GM23338 (cell line): ENCODE results near the gene ZPR1. TPM values are rescaled to one million over a fixed set of nuclear protein-coding genes. Genes with fewer than 3 reads are reported as not detected.
A peak's percentile ranks its signal among the peaks of the same experiment; 100 is the strongest.

Experiments
- ATAC-seq: fragments of 200-7000 bp; cut with Tn5 transposase; 3 replicates; pipeline ENCODE4 v1.9.1; 2020
- DNase-seq: peaks from one replicate; pipeline ENCODE4 v3.0.0-alpha.2; 2015; ENCODE audit warnings: low spot score
- H2AFZ ChIP-seq: fragments of 200-600 bp; sonication (generic); 2 replicates; pipeline ENCODE4 v1.8.0; 2016; ENCODE audit warnings: antibody characterized with exemption, mild to moderate bottlenecking, moderate library complexity
- H3F3A ChIP-seq: fragments of 200-600 bp; sonication (generic); replicated peaks from 2 replicates; pipeline ENCODE4 v1.8.0; 2017; ENCODE audit warnings: antibody characterized with exemption, mixed run types, low read depth
- H3K27ac ChIP-seq: fragments of 200-600 bp; sonication (generic); 2 replicates; pipeline ENCODE4 v1.6.1; 2016; ENCODE audit warnings: low read depth
- H3K27me3 ChIP-seq: fragments of 200-600 bp; sonication (generic); 2 replicates; pipeline ENCODE4 v1.8.0; 2016; ENCODE audit warnings: mild to moderate bottlenecking, mixed run types, moderate library complexity; ENCODE audit not compliant: insufficient read depth
- H3K36me3 ChIP-seq: fragments of 200-600 bp; sonication (generic); 2 replicates; pipeline ENCODE4 v1.8.0; 2016; ENCODE audit warnings: mild to moderate bottlenecking; ENCODE audit not compliant: insufficient read depth
- H3K4me1 ChIP-seq: fragments of 200-600 bp; sonication (generic); 2 replicates; pipeline ENCODE4 v1.8.0; 2016; ENCODE audit warnings: mild to moderate bottlenecking, moderate library complexity; ENCODE audit not compliant: insufficient read depth
- H3K4me2 ChIP-seq: fragments of 200-600 bp; sonication (generic); 2 replicates; pipeline ENCODE4 v1.7.1; 2017; ENCODE audit warnings: mixed run types
- H3K4me3 ChIP-seq: fragments of 200-600 bp; sonication (generic); 2 replicates; pipeline ENCODE4 v1.6.1; 2016; ENCODE audit warnings: mixed run types
- H3K79me2 ChIP-seq: fragments of 200-600 bp; sonication (generic); replicated peaks from 2 replicates; pipeline ENCODE4 v1.8.0; 2017; ENCODE audit warnings: mild to moderate bottlenecking; ENCODE audit not compliant: insufficient read depth
- H3K9me2 ChIP-seq: fragments of 200-600 bp; sonication (generic); 2 replicates; pipeline ENCODE4 v1.8.0; 2017; ENCODE audit not compliant: insufficient read depth
- H4K20me1 ChIP-seq: fragments of 200-600 bp; sonication (generic); replicated peaks from 2 replicates; pipeline ENCODE4 v1.8.0; 2017; ENCODE audit warnings: mild to moderate bottlenecking; ENCODE audit not compliant: insufficient read depth
- H3K27ac Mint-ChIP-seq: 2 replicates; pipeline ENCODE4 v1.8.0; 2020; ENCODE audit warnings: inconsistent platforms, mild to moderate bottlenecking, moderate library complexity, mixed read lengths
- H3K27me3 Mint-ChIP-seq: 3 replicates; pipeline ENCODE4 v1.8.0; 2022; ENCODE audit warnings: low read depth, mild to moderate bottlenecking, moderate library complexity, mixed read lengths, inconsistent platforms; ENCODE audit not compliant: insufficient read depth, poor library complexity
- H3K36me3 Mint-ChIP-seq: 3 replicates; pipeline ENCODE4 v1.8.0; 2021; ENCODE audit warnings: low read depth, mild to moderate bottlenecking, inconsistent platforms, moderate library complexity, mixed read lengths
- H3K4me1 Mint-ChIP-seq: 3 replicates; pipeline ENCODE4 v1.8.0; 2020; ENCODE audit warnings: mild to moderate bottlenecking, inconsistent platforms, mixed read lengths
- H3K4me3 Mint-ChIP-seq: 3 replicates; pipeline ENCODE4 v1.8.0; 2021; ENCODE audit warnings: moderate library complexity, mild to moderate bottlenecking, inconsistent platforms, mixed read lengths
- H3K9me3 Mint-ChIP-seq: 3 replicates; pipeline ENCODE4 v1.8.0; 2020; ENCODE audit warnings: moderate library complexity, mild to moderate bottlenecking, inconsistent platforms, mixed read lengths
- CREB1 ChIP-seq: fragments of 250-450 bp; sonication (Bioruptor Pico); IDR thresholded peaks from 2 replicates; pipeline ENCODE4 v1.5.0; 2020; ENCODE audit warnings: low read depth, mild to moderate bottlenecking, moderate library complexity
- EZH2 ChIP-seq: fragments of 200-600 bp; sonication (generic); IDR thresholded peaks from one replicate; pipeline ENCODE4 v1.8.0; 2017; ENCODE audit warnings: antibody characterized with exemption, mild to moderate bottlenecking, low read depth; ENCODE audit not compliant: unreplicated experiment
- NANOG ChIP-seq: IDR thresholded peaks from 2 replicates; pipeline ENCODE4 v1.6.1; 2016; ENCODE audit warnings: antibody characterized with exemption, borderline replicate concordance
- ZNF331 ChIP-seq: fragments of 250-450 bp; sonication (Bioruptor Pico); IDR thresholded peaks from 2 replicates; pipeline ENCODE4 v1.5.0; 2020; ENCODE audit warnings: low read depth, mild to moderate bottlenecking, moderate library complexity
- polyA plus RNA-seq: library from polyadenylated mRNA; unstranded; fragments of >200 nt; fragmentation: Nextera tagmentation; extraction: Ambion mirVana; gene quantifications from 2 replicates; pipeline ENCODE4 v1.2.1, GENCODE V29; 2016
- total RNA-seq: library from RNA; depleted of rRNA; stranded (reverse); fragments of >200 nt; shearing (Covaris generic); gene quantifications from 2 replicates; pipeline ENCODE4 v1.2.3, GENCODE V29; 2014
- TF ChIP-seq, protein P1 (sequence below), 2 experiments: fragments of 200-600 bp in 1 of 2; sonication (generic) in 1 of 2; conservative IDR thresholded peaks; 2 replicates each; pipeline versions ENCODE4 v1.5.1 to v1.6.1; 2016 to 2017; ENCODE audit warnings: antibody characterized with exemption in 2 of 2, low read depth in 2 of 2, mild to moderate bottlenecking in 2 of 2, moderate library complexity in 1 of 2
- TF ChIP-seq, protein P2 (sequence below): fragments of 250-450 bp; sonication (Bioruptor Pico); IDR thresholded peaks from 2 replicates; pipeline ENCODE4 v1.5.0; 2020; ENCODE audit warnings: mild to moderate bottlenecking, moderate library complexity
- TF ChIP-seq, protein P3 (sequence below): IDR thresholded peaks from 2 replicates; pipeline ENCODE4 v1.6.1; 2016; ENCODE audit warnings: antibody characterized with exemption

Gene ZPR1
- total and polyA plus RNA-seq, 2 experiments from 2014 or later, result 55.4 to 96.7 TPM

DNA sequence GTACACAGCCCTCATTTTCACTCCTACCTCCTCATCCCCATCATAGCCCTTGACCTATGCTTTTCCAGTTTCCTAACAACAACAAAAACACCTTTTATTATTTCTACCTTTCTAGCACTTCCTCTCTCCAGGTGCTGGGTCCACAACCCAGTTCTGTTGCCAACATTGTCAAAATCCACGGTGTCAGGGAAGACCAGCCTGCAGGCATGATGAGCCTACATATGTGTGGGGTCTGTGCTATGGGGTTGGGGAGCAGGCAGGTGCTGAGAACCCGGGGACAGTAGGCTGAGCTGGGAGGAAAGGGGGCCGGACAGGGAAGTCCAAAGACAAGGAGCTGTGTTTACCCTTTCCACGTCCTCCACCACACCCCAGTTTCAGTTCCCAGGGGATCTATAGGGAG, 711 bp upstream of the ZPR1 start:
- peak overlapping the region; percentile 74 for H3K4me3 ChIP-seq
- H3K27ac Mint-ChIP-seq, result peak overlapping the region; percentile 60
- DNase-seq, result no peak
- H3K4me1 Mint-ChIP-seq, result peaks cover 23% of the 10 kb centered on the region
- no peak for ATAC-seq
- H3K9me3 Mint-ChIP-seq, result no peaks in the 10 kb centered on the region
- TF ChIP-seq CREB1 (CRISPR knock-in tag) (no peak), EZH2 (no peak), NANOG (no peak), ZNF331 (CRISPR knock-in tag) (no peak)
- TF ChIP-seq, protein P1, sequence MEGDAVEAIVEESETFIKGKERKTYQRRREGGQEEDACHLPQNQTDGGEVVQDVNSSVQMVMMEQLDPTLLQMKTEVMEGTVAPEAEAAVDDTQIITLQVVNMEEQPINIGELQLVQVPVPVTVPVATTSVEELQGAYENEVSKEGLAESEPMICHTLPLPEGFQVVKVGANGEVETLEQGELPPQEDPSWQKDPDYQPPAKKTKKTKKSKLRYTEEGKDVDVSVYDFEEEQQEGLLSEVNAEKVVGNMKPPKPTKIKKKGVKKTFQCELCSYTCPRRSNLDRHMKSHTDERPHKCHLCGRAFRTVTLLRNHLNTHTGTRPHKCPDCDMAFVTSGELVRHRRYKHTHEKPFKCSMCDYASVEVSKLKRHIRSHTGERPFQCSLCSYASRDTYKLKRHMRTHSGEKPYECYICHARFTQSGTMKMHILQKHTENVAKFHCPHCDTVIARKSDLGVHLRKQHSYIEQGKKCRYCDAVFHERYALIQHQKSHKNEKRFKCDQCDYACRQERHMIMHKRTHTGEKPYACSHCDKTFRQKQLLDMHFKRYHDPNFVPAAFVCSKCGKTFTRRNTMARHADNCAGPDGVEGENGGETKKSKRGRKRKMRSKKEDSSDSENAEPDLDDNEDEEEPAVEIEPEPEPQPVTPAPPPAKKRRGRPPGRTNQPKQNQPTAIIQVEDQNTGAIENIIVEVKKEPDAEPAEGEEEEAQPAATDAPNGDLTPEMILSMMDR (conservative IDR thresholded peaks at IDR 0.05; ENCODE audit: low read depth in 2 of 2), result no peak
- TF ChIP-seq, protein P2, sequence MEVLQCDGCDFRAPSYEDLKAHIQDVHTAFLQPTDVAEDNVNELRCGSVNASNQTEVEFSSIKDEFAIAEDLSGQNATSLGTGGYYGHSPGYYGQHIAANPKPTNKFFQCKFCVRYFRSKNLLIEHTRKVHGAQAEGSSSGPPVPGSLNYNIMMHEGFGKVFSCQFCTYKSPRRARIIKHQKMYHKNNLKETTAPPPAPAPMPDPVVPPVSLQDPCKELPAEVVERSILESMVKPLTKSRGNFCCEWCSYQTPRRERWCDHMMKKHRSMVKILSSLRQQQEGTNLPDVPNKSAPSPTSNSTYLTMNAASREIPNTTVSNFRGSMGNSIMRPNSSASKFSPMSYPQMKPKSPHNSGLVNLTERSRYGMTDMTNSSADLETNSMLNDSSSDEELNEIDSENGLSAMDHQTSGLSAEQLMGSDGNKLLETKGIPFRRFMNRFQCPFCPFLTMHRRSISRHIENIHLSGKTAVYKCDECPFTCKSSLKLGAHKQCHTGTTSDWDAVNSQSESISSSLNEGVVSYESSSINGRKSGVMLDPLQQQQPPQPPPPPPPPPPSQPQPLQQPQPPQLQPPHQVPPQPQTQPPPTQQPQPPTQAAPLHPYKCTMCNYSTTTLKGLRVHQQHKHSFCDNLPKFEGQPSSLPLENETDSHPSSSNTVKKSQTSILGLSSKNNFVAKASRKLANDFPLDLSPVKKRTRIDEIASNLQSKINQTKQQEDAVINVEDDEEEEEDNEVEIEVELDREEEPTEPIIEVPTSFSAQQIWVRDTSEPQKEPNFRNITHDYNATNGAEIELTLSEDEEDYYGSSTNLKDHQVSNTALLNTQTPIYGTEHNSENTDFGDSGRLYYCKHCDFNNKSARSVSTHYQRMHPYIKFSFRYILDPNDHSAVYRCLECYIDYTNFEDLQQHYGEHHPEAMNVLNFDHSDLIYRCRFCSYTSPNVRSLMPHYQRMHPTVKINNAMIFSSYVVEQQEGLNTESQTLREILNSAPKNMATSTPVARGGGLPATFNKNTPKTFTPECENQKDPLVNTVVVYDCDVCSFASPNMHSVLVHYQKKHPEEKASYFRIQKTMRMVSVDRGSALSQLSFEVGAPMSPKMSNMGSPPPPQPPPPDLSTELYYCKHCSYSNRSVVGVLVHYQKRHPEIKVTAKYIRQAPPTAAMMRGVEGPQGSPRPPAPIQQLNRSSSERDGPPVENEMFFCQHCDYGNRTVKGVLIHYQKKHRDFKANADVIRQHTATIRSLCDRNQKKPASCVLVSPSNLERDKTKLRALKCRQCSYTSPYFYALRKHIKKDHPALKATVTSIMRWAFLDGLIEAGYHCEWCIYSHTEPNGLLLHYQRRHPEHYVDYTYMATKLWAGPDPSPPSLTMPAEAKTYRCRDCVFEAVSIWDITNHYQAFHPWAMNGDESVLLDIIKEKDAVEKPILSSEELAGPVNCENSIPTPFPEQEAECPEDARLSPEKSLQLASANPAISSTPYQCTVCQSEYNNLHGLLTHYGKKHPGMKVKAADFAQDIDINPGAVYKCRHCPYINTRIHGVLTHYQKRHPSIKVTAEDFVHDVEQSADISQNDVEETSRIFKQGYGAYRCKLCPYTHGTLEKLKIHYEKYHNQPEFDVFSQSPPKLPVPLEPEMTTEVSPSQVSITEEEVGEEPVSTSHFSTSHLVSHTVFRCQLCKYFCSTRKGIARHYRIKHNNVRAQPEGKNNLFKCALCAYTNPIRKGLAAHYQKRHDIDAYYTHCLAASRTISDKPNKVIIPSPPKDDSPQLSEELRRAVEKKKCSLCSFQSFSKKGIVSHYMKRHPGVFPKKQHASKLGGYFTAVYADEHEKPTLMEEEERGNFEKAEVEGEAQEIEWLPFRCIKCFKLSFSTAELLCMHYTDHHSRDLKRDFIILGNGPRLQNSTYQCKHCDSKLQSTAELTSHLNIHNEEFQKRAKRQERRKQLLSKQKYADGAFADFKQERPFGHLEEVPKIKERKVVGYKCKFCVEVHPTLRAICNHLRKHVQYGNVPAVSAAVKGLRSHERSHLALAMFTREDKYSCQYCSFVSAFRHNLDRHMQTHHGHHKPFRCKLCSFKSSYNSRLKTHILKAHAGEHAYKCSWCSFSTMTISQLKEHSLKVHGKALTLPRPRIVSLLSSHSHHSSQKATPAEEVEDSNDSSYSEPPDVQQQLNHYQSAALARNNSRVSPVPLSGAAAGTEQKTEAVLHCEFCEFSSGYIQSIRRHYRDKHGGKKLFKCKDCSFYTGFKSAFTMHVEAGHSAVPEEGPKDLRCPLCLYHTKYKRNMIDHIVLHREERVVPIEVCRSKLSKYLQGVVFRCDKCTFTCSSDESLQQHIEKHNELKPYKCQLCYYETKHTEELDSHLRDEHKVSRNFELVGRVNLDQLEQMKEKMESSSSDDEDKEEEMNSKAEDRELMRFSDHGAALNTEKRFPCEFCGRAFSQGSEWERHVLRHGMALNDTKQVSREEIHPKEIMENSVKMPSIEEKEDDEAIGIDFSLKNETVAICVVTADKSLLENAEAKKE (CRISPR knock-in tag), result no peak
- TF ChIP-seq, protein P3, sequence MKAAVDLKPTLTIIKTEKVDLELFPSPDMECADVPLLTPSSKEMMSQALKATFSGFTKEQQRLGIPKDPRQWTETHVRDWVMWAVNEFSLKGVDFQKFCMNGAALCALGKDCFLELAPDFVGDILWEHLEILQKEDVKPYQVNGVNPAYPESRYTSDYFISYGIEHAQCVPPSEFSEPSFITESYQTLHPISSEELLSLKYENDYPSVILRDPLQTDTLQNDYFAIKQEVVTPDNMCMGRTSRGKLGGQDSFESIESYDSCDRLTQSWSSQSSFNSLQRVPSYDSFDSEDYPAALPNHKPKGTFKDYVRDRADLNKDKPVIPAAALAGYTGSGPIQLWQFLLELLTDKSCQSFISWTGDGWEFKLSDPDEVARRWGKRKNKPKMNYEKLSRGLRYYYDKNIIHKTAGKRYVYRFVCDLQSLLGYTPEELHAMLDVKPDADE, result no peak
- H3K4me2 ChIP-seq, result peak overlapping the region; percentile 98
- H3K36me3 Mint-ChIP-seq, result peaks cover 33% of the 10 kb centered on the region
- H4K20me1 ChIP-seq, result peaks cover 14% of the 10 kb centered on the region; the same call in 1 of the 2 replicates
- peaks cover 10% of the 10 kb centered on the region for H3K27me3 Mint-ChIP-seq
- peaks cover 18% of the 10 kb centered on the region for H3K79me2 ChIP-seq
- peaks cover 2% of the 10 kb centered on the region; the same call in 1 of the 2 replicates for H3F3A ChIP-seq
- H3K27ac ChIP-seq, result 0 out of 2 replicates have a peak overlapping the region, but pooled peaks have one; percentile 71
- peaks cover 29% of the 10 kb centered on the region for H3K36me3 ChIP-seq
- peak overlapping the region; percentile 93 for H2AFZ ChIP-seq
- peak overlapping the region; percentile 96 for H3K4me3 Mint-ChIP-seq
- H3K9me2 ChIP-seq, result no peaks in the 10 kb centered on the region
- peaks cover 10% of the 10 kb centered on the region for H3K4me1 ChIP-seq
- no peaks in the 10 kb centered on the region for H3K27me3 ChIP-seq
